CD14-positive monocyte (primary cell): ENCODE measurements around the gene MBOAT7. TPM values are rescaled to one million over a fixed set of nuclear protein-coding genes. Genes with fewer than 3 reads are reported as not detected.

Experiments used
- DNase-seq, 3 donors: peaks; one replicate each; pipeline ENCODE4 v3.0.0-alpha.2; 2011 to 2022
- H2AFZ ChIP-seq: 2 replicates; pipeline ENCODE4 v1.6.0; 2012; ENCODE audit warnings: mild to moderate bottlenecking, low read depth, low read length, inconsistent platforms; ENCODE audit not compliant: insufficient read depth, poor library complexity, severe bottlenecking
- H3K27ac ChIP-seq, 2 donors: 1 replicate in 1 of 2; 2 replicates in 1 of 2; pipeline ENCODE4 v1.5.1; 2012 to 2013; ENCODE audit warnings: low read length in 2 of 2, control low read depth in 1 of 2, inconsistent platforms in 1 of 2, low read depth in 1 of 2, mild to moderate bottlenecking in 1 of 2
- H3K27me3 ChIP-seq, 2 donors: one replicate each; pipeline versions ENCODE4 v1.6.0 to v1.6.1; 2011 to 2013; ENCODE audit warnings: low read length in 2 of 2; ENCODE audit not compliant: control insufficient read depth in 2 of 2, insufficient read depth in 2 of 2
- H3K36me3 ChIP-seq, 2 donors: replicated peaks in 1 of 2; 1 replicate in 1 of 2; 2 replicates in 1 of 2; pipeline versions ENCODE4 v1.5.1 to v1.6.1; 2012 to 2013; ENCODE audit warnings: low read length in 2 of 2, control low read depth in 1 of 2, inconsistent platforms in 1 of 2, mild to moderate bottlenecking in 1 of 2; ENCODE audit not compliant: insufficient read depth in 2 of 2, control insufficient read depth in 1 of 2
- H3K4me1 ChIP-seq, 2 donors: 1 replicate in 1 of 2; 2 replicates in 1 of 2; pipeline versions ENCODE4 v1.5.1 to v1.6.1; 2012 to 2013; ENCODE audit warnings: low read length in 2 of 2, control low read depth in 1 of 2, inconsistent platforms in 1 of 2, mild to moderate bottlenecking in 1 of 2, moderate library complexity in 1 of 2; ENCODE audit not compliant: insufficient read depth in 2 of 2, control insufficient read depth in 1 of 2
- H3K4me2 ChIP-seq: replicated peaks from 2 replicates; pipeline ENCODE3; 2012; ENCODE audit warnings: low read length, moderate library complexity, mild to moderate bottlenecking; ENCODE audit not compliant: poor library complexity, severe bottlenecking; ENCODE audit errors: extremely low read depth
- H3K4me3 ChIP-seq, 3 experiments: fragments of 200-600 bp in 1 of 3; sonication (generic) in 1 of 3; replicated peaks in 1 of 3; 1 replicate in 2 of 3; 2 replicates in 1 of 3; pipeline ENCODE4 v1.5.1; 2011 to 2013; ENCODE audit warnings: low read length in 3 of 3, mild to moderate bottlenecking in 3 of 3, control low read depth in 2 of 3, low read depth in 2 of 3, inconsistent platforms in 1 of 3, moderate library complexity in 1 of 3
- H3K79me2 ChIP-seq: 2 replicates; pipeline ENCODE4 v1.6.0; 2012; ENCODE audit warnings: mild to moderate bottlenecking, control low read depth, inconsistent platforms, low read length, moderate library complexity; ENCODE audit not compliant: insufficient read depth
- H3K9ac ChIP-seq: 2 replicates; pipeline ENCODE4 v1.6.0; 2017; ENCODE audit warnings: low read length, mild to moderate bottlenecking; ENCODE audit not compliant: insufficient read depth, poor library complexity, severe bottlenecking
- H3K9me3 ChIP-seq, 2 donors: replicated peaks in 1 of 2; 1 replicate in 1 of 2; 2 replicates in 1 of 2; pipeline versions ENCODE4 v1.5.1 to v1.6.1; 2012 to 2013; ENCODE audit warnings: low read length in 2 of 2, control low read depth in 1 of 2; ENCODE audit not compliant: control insufficient read depth in 1 of 2, insufficient read depth in 1 of 2
- H4K20me1 ChIP-seq: 2 replicates; pipeline ENCODE4 v1.6.0; 2012; ENCODE audit warnings: mild to moderate bottlenecking, low read length, control low read depth, moderate library complexity; ENCODE audit not compliant: insufficient read depth
- H3K27ac Mint-ChIP-seq, 7 donors: one replicate each; pipeline ENCODE4 v1.8.0; 2020; ENCODE audit warnings: mild to moderate bottlenecking in 7 of 7, mixed read lengths in 7 of 7, moderate library complexity in 6 of 7, inconsistent platforms in 2 of 7
- H3K27me3 Mint-ChIP-seq, 3 donors: one replicate each; pipeline ENCODE4 v1.8.0; 2021 to 2022; ENCODE audit warnings: low read depth in 3 of 3, mild to moderate bottlenecking in 3 of 3, mixed read lengths in 3 of 3, moderate library complexity in 3 of 3, inconsistent platforms in 1 of 3
- H3K36me3 Mint-ChIP-seq, 2 donors: one replicate each; pipeline ENCODE4 v1.8.0; 2020; ENCODE audit warnings: mixed read lengths in 2 of 2, inconsistent platforms in 1 of 2, mild to moderate bottlenecking in 1 of 2
- H3K4me1 Mint-ChIP-seq: one replicate; pipeline ENCODE4 v1.8.0; 2020; ENCODE audit warnings: mild to moderate bottlenecking, mixed read lengths
- H3K4me3 Mint-ChIP-seq, 2 donors: one replicate each; pipeline ENCODE4 v1.8.0; 2020; ENCODE audit warnings: mild to moderate bottlenecking in 2 of 2, mixed read lengths in 2 of 2, moderate library complexity in 1 of 2
- H3K9me3 Mint-ChIP-seq, 7 donors: one replicate each; pipeline ENCODE4 v1.8.0; 2020 to 2022; ENCODE audit warnings: mixed read lengths in 7 of 7, mild to moderate bottlenecking in 6 of 7, moderate library complexity in 6 of 7, inconsistent platforms in 2 of 7
- WGBS: methylation state at CpG from one replicate; pipeline ENCODE4 v1.1.5; 2013; ENCODE audit warnings: missing lambda C conversion rate; ENCODE audit not compliant: insufficient coverage; 5-methylcytosine and 5-hydroxymethylcytosine counted together
- intact Hi-C, 2 donors: fragments of 100-400 bp; cut with micrococcal nuclease; formaldehyde crosslinking; loops; one replicate each; pipeline versions ENCODE4 v1.15.0 to v1.15.1; 2023
- polyA plus RNA-seq, 3 donors: library from polyadenylated mRNA; depleted of rRNA in 1 of 3; unstranded in 2 of 3; stranded (reverse) in 1 of 3; fragments of 300-500 nt in 2 of 3; fragments of >200 nt in 1 of 3; fragmentation: Illumina TruSeq in 2 of 3; gene quantifications; 1 replicate in 2 of 3; 2 replicates in 1 of 3; pipeline ENCODE4 v1.2.3, GENCODE V29; 2012 to 2021
- TF ChIP-seq, protein P1 (sequence below): fragments of 200-600 bp; IDR thresholded peaks from one replicate; pipeline ENCODE4 v1.8.0; 2022; ENCODE audit warnings: antibody characterized with exemption, mild to moderate bottlenecking

The MBOAT7 gene
- polyA plus RNA-seq, 3 donors, result 84.0 to 115 (median 111) TPM

DNA sequence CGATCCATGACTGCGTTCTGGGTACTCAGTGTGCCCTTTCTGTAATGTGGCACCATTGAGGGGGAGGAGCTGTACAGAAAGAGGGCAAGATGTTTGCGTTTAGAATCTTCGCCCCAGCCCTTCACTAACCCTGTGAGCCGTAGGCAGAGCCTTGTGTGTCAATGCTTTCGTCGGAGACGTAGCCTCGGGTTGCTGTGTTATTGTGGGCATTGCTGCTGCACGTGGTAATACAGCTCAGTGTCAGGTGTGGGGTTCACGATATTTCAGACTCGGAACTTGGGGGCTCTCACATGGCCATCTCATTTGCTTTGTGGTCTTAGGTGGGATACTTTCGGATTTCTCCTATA is 17.4 kb upstream of the MBOAT7 start:
- TF ChIP-seq, protein P1, sequence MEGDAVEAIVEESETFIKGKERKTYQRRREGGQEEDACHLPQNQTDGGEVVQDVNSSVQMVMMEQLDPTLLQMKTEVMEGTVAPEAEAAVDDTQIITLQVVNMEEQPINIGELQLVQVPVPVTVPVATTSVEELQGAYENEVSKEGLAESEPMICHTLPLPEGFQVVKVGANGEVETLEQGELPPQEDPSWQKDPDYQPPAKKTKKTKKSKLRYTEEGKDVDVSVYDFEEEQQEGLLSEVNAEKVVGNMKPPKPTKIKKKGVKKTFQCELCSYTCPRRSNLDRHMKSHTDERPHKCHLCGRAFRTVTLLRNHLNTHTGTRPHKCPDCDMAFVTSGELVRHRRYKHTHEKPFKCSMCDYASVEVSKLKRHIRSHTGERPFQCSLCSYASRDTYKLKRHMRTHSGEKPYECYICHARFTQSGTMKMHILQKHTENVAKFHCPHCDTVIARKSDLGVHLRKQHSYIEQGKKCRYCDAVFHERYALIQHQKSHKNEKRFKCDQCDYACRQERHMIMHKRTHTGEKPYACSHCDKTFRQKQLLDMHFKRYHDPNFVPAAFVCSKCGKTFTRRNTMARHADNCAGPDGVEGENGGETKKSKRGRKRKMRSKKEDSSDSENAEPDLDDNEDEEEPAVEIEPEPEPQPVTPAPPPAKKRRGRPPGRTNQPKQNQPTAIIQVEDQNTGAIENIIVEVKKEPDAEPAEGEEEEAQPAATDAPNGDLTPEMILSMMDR, result no peak
- H3K4me2 ChIP-seq, result peak overlapping the region; percentile 99
- peak overlapping the region; percentile 99 to 100 (median 100) for H3K27ac Mint-ChIP-seq
- no peaks in the 10 kb centered on the region for H3K9me3 ChIP-seq
- 57% methylated on average over 11 of the region's 13 CpGs for whole genome bisulfite sequencing
- peaks cover 0 to 4% (median 0%) of the 10 kb centered on the region in 7 donors for H3K9me3 Mint-ChIP-seq
- intact Hi-C loops, result loop anchor here in 1 of 2 donors (5.0 kb wide), 1 partner anchor 165 kb away; no protein-coding TSS in a partner anchor
- H3K9ac ChIP-seq, result peak overlapping the region; percentile 80
- H3K27ac ChIP-seq, result peak overlapping the region; percentile 97 to 100
- peak overlapping the region; percentile 100 for H3K4me3 Mint-ChIP-seq
- H2AFZ ChIP-seq, result no peak overlapping the region
- H3K36me3 ChIP-seq, result peaks cover 58 to 59% of the 10 kb centered on the region in 2 donors
- peaks cover 0 to 9% (median 2%) of the 10 kb centered on the region in 3 donors for H3K27me3 Mint-ChIP-seq
- peaks cover 93% of the 10 kb centered on the region for H3K4me1 Mint-ChIP-seq
- no peaks in the 10 kb centered on the region for H3K27me3 ChIP-seq
- peaks cover 97% of the 10 kb centered on the region in 2 donors for H3K4me1 ChIP-seq
- peaks cover 47% of the 10 kb centered on the region for H4K20me1 ChIP-seq
- H3K36me3 Mint-ChIP-seq, result peaks cover 76 to 78% of the 10 kb centered on the region in 2 donors
- H3K4me3 ChIP-seq, result peak overlapping the region; percentile 26 to 99 (median 30)
- no peak for DNase-seq
- peaks cover 83% of the 10 kb centered on the region for H3K79me2 ChIP-seq

DNA sequence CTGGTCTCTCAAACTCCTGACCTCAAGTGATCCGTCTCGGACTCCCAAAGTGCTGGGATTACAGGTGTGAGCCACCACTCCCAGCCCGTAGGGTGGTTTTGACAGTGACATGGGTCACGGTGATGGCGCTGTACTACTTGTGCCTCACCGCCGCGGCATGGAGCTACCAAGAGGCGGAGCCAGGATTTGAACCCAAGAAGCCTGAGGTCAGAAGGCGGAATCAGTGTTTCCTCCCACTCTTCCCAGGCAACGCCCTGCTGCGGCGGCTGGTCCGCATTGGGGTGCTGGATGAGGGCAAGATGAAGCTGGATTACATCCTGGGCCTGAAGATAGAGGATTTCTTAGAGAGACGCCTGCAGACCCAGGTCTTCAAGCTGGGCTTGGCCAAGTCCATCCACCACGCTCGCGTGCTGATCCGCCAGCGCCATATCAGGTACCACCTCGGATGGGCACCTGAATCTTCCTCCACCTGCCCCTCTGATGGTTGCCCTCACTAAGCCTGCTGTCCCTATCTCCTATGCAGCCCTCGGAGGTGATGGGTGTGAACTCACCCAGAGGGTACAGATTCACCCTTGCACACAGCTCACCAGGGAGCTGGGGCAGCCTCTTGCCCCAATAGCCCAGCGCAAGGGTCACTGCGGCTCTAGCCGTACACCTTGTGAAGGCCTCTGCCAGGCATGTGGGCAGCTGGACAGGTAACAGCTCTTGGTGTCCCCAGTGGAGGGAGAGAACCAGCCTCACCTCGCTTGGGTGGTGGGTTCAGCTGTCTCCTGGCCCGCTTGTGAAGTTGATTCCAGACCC is 16.9 kb upstream of the MBOAT7 start:
- 94% methylated on average over 11 of the region's 27 CpGs for WGBS
- H3K27ac Mint-ChIP-seq, result peak overlapping the region; percentile 99 to 100 (median 100)
- peaks cover 95 to 97% of the 10 kb centered on the region in 2 donors for H3K4me1 ChIP-seq
- TF ChIP-seq, protein P1, result no peak
- peaks cover 89% of the 10 kb centered on the region for H3K4me1 Mint-ChIP-seq
- H3K27ac ChIP-seq, result peak overlapping the region; percentile 97 to 100
- H3K27me3 Mint-ChIP-seq, result peaks cover 0 to 9% (median 2%) of the 10 kb centered on the region in 3 donors
- H3K4me3 Mint-ChIP-seq, result peak overlapping the region; percentile 100
- H3K36me3 ChIP-seq, result peaks cover 63 to 65% of the 10 kb centered on the region in 2 donors
- H3K79me2 ChIP-seq, result peaks cover 84% of the 10 kb centered on the region
- no peaks in the 10 kb centered on the region for H3K27me3 ChIP-seq
- peak overlapping the region; percentile 80 for H3K9ac ChIP-seq
- H3K36me3 Mint-ChIP-seq, result peaks cover 80 to 81% of the 10 kb centered on the region in 2 donors
- peaks cover 0 to 3% (median 0%) of the 10 kb centered on the region in 7 donors for H3K9me3 Mint-ChIP-seq
- H2AFZ ChIP-seq, result no peak overlapping the region
- DNase-seq, result no peak
- no peaks in the 10 kb centered on the region for H3K9me3 ChIP-seq
- intact Hi-C loops, result loop anchor here in 1 of 2 donors (5.0 kb wide), 1 partner anchor 166 kb away; no protein-coding TSS in a partner anchor
- peaks cover 52% of the 10 kb centered on the region for H4K20me1 ChIP-seq
- peak overlapping the region; percentile 99 for H3K4me2 ChIP-seq
- H3K4me3 ChIP-seq, result peak overlapping the region; percentile 26 to 99 (median 30)
